Measurements from ENCODE around the gene RASAL2. TPM values are rescaled to one million over a fixed set of nuclear protein-coding genes. Genes with fewer than 3 reads are reported as not detected.

RASAL2 gene
- total RNA-seq, 1 experiment from 2014 or later = 18.5 TPM

Other genes with a start within 250 kb of the RASAL2 start
- 0.72 and 3.5 TPM in 2 replicates for gene SEC16B, start 124.0 kb upstream of the RASAL2 start, total RNA-seq (2014; rRNA removed; shearing (Covaris generic); ENCODE audit: low replicate concordance)